HG03520 (cell line): Measurements from ENCODE around the gene SCUBE1.

Source experiments
- ATAC-seq: cut with Tn5 transposase; IDR thresholded peaks from one replicate; pipeline ENCODE4 v1.9.1; 2021; ENCODE audit warnings: mild to moderate bottlenecking, moderate library complexity; ENCODE audit not compliant: unreplicated experiment

SCUBE1 gene

GRCh38 chr22:43182118-43182517 lies 161.1 kb downstream of the SCUBE1 start:
- ATAC-seq, result no peak

- ATAC-seq, result no peak
Measured at GRCh38 chr22:43181321-43182076, 161.7 kb downstream of the SCUBE1 start.

- no peak for ATAC-seq
Measured at GRCh38 chr22:43180670-43181069, 162.5 kb downstream of the SCUBE1 start.

- ATAC-seq, result no peak
Measured at GRCh38 chr22:43179911-43180195, 163.3 kb downstream of the SCUBE1 start.

GRCh38 chr22:43179146-43179910 lies 163.8 kb downstream of the SCUBE1 start:
- no peak for ATAC-seq

GRCh38 chr22:43177479-43177878 lies 165.7 kb downstream of the SCUBE1 start:
- no peak for ATAC-seq

GRCh38 chr22:43176090-43176489 lies 167.1 kb downstream of the SCUBE1 start:
- ATAC-seq, result no peak

- ATAC-seq, result no peak
Measured at GRCh38 chr22:43174941-43175531, 168.1 kb downstream of the SCUBE1 start.

GRCh38 chr22:43173976-43174720 lies 169.0 kb downstream of the SCUBE1 start:
- no peak for ATAC-seq

GRCh38 chr22:43173566-43173965 lies 169.6 kb downstream of the SCUBE1 start:
- ATAC-seq, result no peak

- ATAC-seq, result no peak
Measured at GRCh38 chr22:43172191-43172590, 171.0 kb downstream of the SCUBE1 start.

GRCh38 chr22:43171607-43172006 lies 171.6 kb downstream of the SCUBE1 start:
- ATAC-seq, result no peak

GRCh38 chr22:43171019-43171491 lies 172.1 kb downstream of the SCUBE1 start:
- ATAC-seq, result no peak

GRCh38 chr22:43170131-43170480 lies 173.1 kb downstream of the SCUBE1 start:
- ATAC-seq, result no peak

- ATAC-seq, result no peak
Measured at GRCh38 chr22:43169310-43170130, 173.7 kb downstream of the SCUBE1 start.

GRCh38 chr22:43168471-43169309 lies 174.5 kb downstream of the SCUBE1 start:
- no peak for ATAC-seq

GRCh38 chr22:43167001-43167589 lies 176.1 kb downstream of the SCUBE1 start:
- no peak for ATAC-seq

- ATAC-seq, result no peak
Measured at GRCh38 chr22:43166132-43166930, 176.8 kb downstream of the SCUBE1 start.
